ENCODE measurements around the gene ARHGAP15.

ARHGAP15 gene

GRCh38 chr2:143736904-143737303 lies 607.7 kb downstream of the ARHGAP15 start:
- no peak for DNase-seq

GRCh38 chr2:143740431-143740830 lies 611.2 kb downstream of the ARHGAP15 start:
- DNase-seq, result no peak

- no peak for DNase-seq
These were observed 612.0 kb downstream of the ARHGAP15 start for GRCh38 chr2:143741205-143741604.

- no peak for DNase-seq
These were observed 613.4 kb downstream of the ARHGAP15 start for GRCh38 chr2:143742581-143742980.

GRCh38 chr2:143744114-143744513 lies 614.9 kb downstream of the ARHGAP15 start:
- no peak for DNase-seq

GRCh38 chr2:143745060-143745459 lies 615.8 kb downstream of the ARHGAP15 start:
- no peak for DNase-seq

GRCh38 chr2:143754742-143755141 lies 625.5 kb downstream of the ARHGAP15 start:
- no peak for DNase-seq

GRCh38 chr2:143758629-143759330 lies 629.6 kb downstream of the ARHGAP15 start:
- DNase-seq, result no peak

- DNase-seq, result no peak
These were observed 630.2 kb downstream of the ARHGAP15 start for GRCh38 chr2:143759455-143759854.

GRCh38 chr2:143762176-143762928 lies 633.1 kb downstream of the ARHGAP15 start:
- DNase-seq, result no peak

GRCh38 chr2:143764261-143764660 lies 635.0 kb downstream of the ARHGAP15 start:
- no peak for DNase-seq

- DNase-seq, result no peak
These were observed 635.5 kb downstream of the ARHGAP15 start for GRCh38 chr2:143764706-143765105.

- DNase-seq, result no peak
These were observed 639.8 kb downstream of the ARHGAP15 start for GRCh38 chr2:143768991-143769390.

GRCh38 chr2:143771939-143772338 lies 642.7 kb downstream of the ARHGAP15 start:
- DNase-seq, result no peak

- DNase-seq, result no peak
These were observed 647.5 kb downstream of the ARHGAP15 start for GRCh38 chr2:143776526-143777297.

- no peak for DNase-seq
These were observed 649.8 kb downstream of the ARHGAP15 start for GRCh38 chr2:143779021-143779420.

- DNase-seq, result no peak
These were observed 657.0 kb downstream of the ARHGAP15 start for GRCh38 chr2:143786026-143786765.

GRCh38 chr2:143787674-143788073 lies 658.5 kb downstream of the ARHGAP15 start:
- no peak for DNase-seq

GRCh38 chr2:143792602-143793001 lies 663.4 kb downstream of the ARHGAP15 start:
- peak; percentile 21 for DNase-seq

GRCh38 chr2:143793381-143793780 lies 664.2 kb downstream of the ARHGAP15 start:
- no peak for DNase-seq

GRCh38 chr2:143796051-143796450 lies 666.8 kb downstream of the ARHGAP15 start:
- DNase-seq, result no peak

- no peak for DNase-seq
These were observed 672.3 kb downstream of the ARHGAP15 start for GRCh38 chr2:143801561-143801960.

- no peak for DNase-seq
These were observed 673.0 kb downstream of the ARHGAP15 start for GRCh38 chr2:143802242-143802641.

All from DMS79 (cell line).